ENCODE results near the gene BBX.
"Not testable (repeated sequence)": the region's sequence is repeated elsewhere in the genome, so short reads cannot be mapped to it uniquely, and the experiment has no call there.

Gene BBX

GRCh38 chr3:107560166-107560565 lies 37.4 kb downstream of the BBX start:
- no peak for DNase-seq (ENCODE audit: low spot score in 2 of 2)
- in situ Hi-C loops (cut with MboI; ENCODE audit: low sequenced_read_pairs): no loop called here

GRCh38 chr3:107561980-107562379 lies 39.2 kb downstream of the BBX start:
- Histone ChIP-seq H3K9me3 (no peaks in the 10 kb centered on the region), H3K4me1 (peaks cover 9% of the 10 kb centered on the region), H3K4me3 (no peak overlapping the region), H3K36me3 (replicated peaks) (no peaks in the 10 kb centered on the region), H3K27me3 (ENCODE audit: low read depth) (no peaks in the 10 kb centered on the region)
- in situ Hi-C loops (cut with MboI; ENCODE audit: low sequenced_read_pairs): no loop called here
- DNase-seq (ENCODE audit: low spot score in 2 of 2): no peak

More at GRCh38 chr3:107560166-107560565, 37.4 kb downstream of the BBX start:
- Histone ChIP-seq H3K4me1 (peaks cover 9% of the 10 kb centered on the region), H3K27me3 (ENCODE audit: low read depth) (no peaks in the 10 kb centered on the region), H3K36me3 (replicated peaks) (no peaks in the 10 kb centered on the region), H3K4me3 (no peak overlapping the region), H3K9me3 (no peaks in the 10 kb centered on the region)

GRCh38 chr3:107562969-107563529 lies 40.3 kb downstream of the BBX start:
- in situ Hi-C loops (cut with MboI; ENCODE audit: low sequenced_read_pairs): no loop called here
- no peak for DNase-seq (ENCODE audit: low spot score in 2 of 2)
- no peaks in the 10 kb centered on the region for H3K36me3 ChIP-seq (replicated peaks)

GRCh38 chr3:107565244-107565643 lies 42.5 kb downstream of the BBX start:
- in situ Hi-C loops (cut with MboI; ENCODE audit: low sequenced_read_pairs); H3K36me3 ChIP-seq (replicated peaks); DNase-seq (ENCODE audit: low spot score in 2 of 2); H3K4me1 ChIP-seq; H3K4me3 ChIP-seq; H3K9me3 ChIP-seq; H3K27me3 ChIP-seq (ENCODE audit: low read depth): not testable (repeated sequence)

More at GRCh38 chr3:107562969-107563529, 40.3 kb downstream of the BBX start:
- H3K27me3 ChIP-seq (ENCODE audit: low read depth): no peaks in the 10 kb centered on the region
- no peaks in the 10 kb centered on the region for H3K9me3 ChIP-seq
- no peak overlapping the region for H3K4me3 ChIP-seq
- H3K4me1 ChIP-seq: peaks cover 9% of the 10 kb centered on the region

- DNase-seq (ENCODE audit: low spot score in 2 of 2); H3K9me3 ChIP-seq; H3K27me3 ChIP-seq (ENCODE audit: low read depth); H3K36me3 ChIP-seq (replicated peaks); in situ Hi-C loops (cut with MboI; ENCODE audit: low sequenced_read_pairs); H3K4me1 ChIP-seq; H3K4me3 ChIP-seq: not testable (repeated sequence)
Measured at GRCh38 chr3:107571089-107571488, 48.3 kb downstream of the BBX start.

GRCh38 chr3:107571492-107571891 lies 48.7 kb downstream of the BBX start:
- H3K36me3 ChIP-seq (replicated peaks); H3K4me3 ChIP-seq; in situ Hi-C loops (cut with MboI; ENCODE audit: low sequenced_read_pairs); H3K4me1 ChIP-seq; H3K9me3 ChIP-seq; H3K27me3 ChIP-seq (ENCODE audit: low read depth); DNase-seq (ENCODE audit: low spot score in 2 of 2): not testable (repeated sequence)

GRCh38 chr3:107574650-107575049 lies 51.9 kb downstream of the BBX start:
- Histone ChIP-seq H3K4me1 (peaks cover 5% of the 10 kb centered on the region), H3K4me3 (no peak overlapping the region), H3K9me3 (no peaks in the 10 kb centered on the region), H3K27me3 (ENCODE audit: low read depth) (no peaks in the 10 kb centered on the region), H3K36me3 (replicated peaks) (no peaks in the 10 kb centered on the region)
- in situ Hi-C loops (cut with MboI; ENCODE audit: low sequenced_read_pairs): no loop called here
- peak in 1 of 2 experiments; percentile 38 for DNase-seq (ENCODE audit: low spot score in 2 of 2)

- Histone ChIP-seq H3K36me3 (replicated peaks) (no peaks in the 10 kb centered on the region), H3K27me3 (ENCODE audit: low read depth) (no peaks in the 10 kb centered on the region), H3K4me1 (peaks cover 9% of the 10 kb centered on the region), H3K4me3 (no peak overlapping the region), H3K9me3 (no peaks in the 10 kb centered on the region)
- DNase-seq (ENCODE audit: low spot score in 2 of 2): no peak
- in situ Hi-C loops (cut with MboI; ENCODE audit: low sequenced_read_pairs): no loop called here
Measured at GRCh38 chr3:107578091-107578490, 55.3 kb downstream of the BBX start.

GRCh38 chr3:107578523-107578922 lies 55.8 kb downstream of the BBX start:
- no peaks in the 10 kb centered on the region for H3K9me3 ChIP-seq
- H3K27me3 ChIP-seq (ENCODE audit: low read depth): no peaks in the 10 kb centered on the region
- H3K4me1 ChIP-seq: peaks cover 9% of the 10 kb centered on the region
- no peak for DNase-seq (ENCODE audit: low spot score in 2 of 2)
- H3K4me3 ChIP-seq: no peak overlapping the region
- in situ Hi-C loops (cut with MboI; ENCODE audit: low sequenced_read_pairs): no loop called here
- no peaks in the 10 kb centered on the region for H3K36me3 ChIP-seq (replicated peaks)

- in situ Hi-C loops (cut with MboI; ENCODE audit: low sequenced_read_pairs): no loop called here
- Histone ChIP-seq H3K36me3 (replicated peaks) (no peaks in the 10 kb centered on the region), H3K9me3 (no peaks in the 10 kb centered on the region), H3K27me3 (ENCODE audit: low read depth) (no peaks in the 10 kb centered on the region), H3K4me3 (no peak overlapping the region), H3K4me1 (peaks cover 9% of the 10 kb centered on the region)
- DNase-seq (ENCODE audit: low spot score in 2 of 2): peak; percentile 54 to 56
Measured at GRCh38 chr3:107579371-107579770, 56.6 kb downstream of the BBX start.

GRCh38 chr3:107581230-107581629 lies 58.5 kb downstream of the BBX start:
- no peak for DNase-seq (ENCODE audit: low spot score in 2 of 2)
- H3K9me3 ChIP-seq: no peaks in the 10 kb centered on the region
- peaks cover 9% of the 10 kb centered on the region for H3K4me1 ChIP-seq
- no peaks in the 10 kb centered on the region for H3K36me3 ChIP-seq (replicated peaks)
- H3K27me3 ChIP-seq (ENCODE audit: low read depth): no peaks in the 10 kb centered on the region
- in situ Hi-C loops (cut with MboI; ENCODE audit: low sequenced_read_pairs): no loop called here
- no peak overlapping the region for H3K4me3 ChIP-seq

GRCh38 chr3:107588217-107588616 lies 65.5 kb downstream of the BBX start:
- no peak for DNase-seq (ENCODE audit: low spot score in 2 of 2)
- Histone ChIP-seq H3K36me3 (replicated peaks) (no peaks in the 10 kb centered on the region), H3K4me1 (no peaks in the 10 kb centered on the region), H3K27me3 (ENCODE audit: low read depth) (no peaks in the 10 kb centered on the region), H3K9me3 (no peaks in the 10 kb centered on the region), H3K4me3 (no peak overlapping the region)
- in situ Hi-C loops (cut with MboI; ENCODE audit: low sequenced_read_pairs): no loop called here

- Histone ChIP-seq H3K9me3 (no peaks in the 10 kb centered on the region), H3K4me3 (no peak overlapping the region), H3K36me3 (replicated peaks) (no peaks in the 10 kb centered on the region), H3K27me3 (ENCODE audit: low read depth) (no peaks in the 10 kb centered on the region), H3K4me1 (no peaks in the 10 kb centered on the region)
- in situ Hi-C loops (cut with MboI; ENCODE audit: low sequenced_read_pairs): no loop called here
- no peak for DNase-seq (ENCODE audit: low spot score in 2 of 2)
Measured at GRCh38 chr3:107589454-107589853, 66.7 kb downstream of the BBX start.

- Histone ChIP-seq H3K4me3 (no peak overlapping the region), H3K4me1 (no peaks in the 10 kb centered on the region), H3K36me3 (replicated peaks) (no peaks in the 10 kb centered on the region), H3K9me3 (no peaks in the 10 kb centered on the region), H3K27me3 (ENCODE audit: low read depth) (no peaks in the 10 kb centered on the region)
- in situ Hi-C loops (cut with MboI; ENCODE audit: low sequenced_read_pairs): no loop called here
- DNase-seq (ENCODE audit: low spot score in 2 of 2): no peak
Measured at GRCh38 chr3:107590786-107591185, 68.0 kb downstream of the BBX start.

GRCh38 chr3:107592073-107592472 lies 69.3 kb downstream of the BBX start:
- Histone ChIP-seq H3K36me3 (replicated peaks) (no peaks in the 10 kb centered on the region), H3K4me1 (no peaks in the 10 kb centered on the region), H3K4me3 (no peak overlapping the region), H3K27me3 (ENCODE audit: low read depth) (no peaks in the 10 kb centered on the region), H3K9me3 (no peaks in the 10 kb centered on the region)
- no peak for DNase-seq (ENCODE audit: low spot score in 2 of 2)
- in situ Hi-C loops (cut with MboI; ENCODE audit: low sequenced_read_pairs): no loop called here

Measured in HAP-1 (cell line).